HG03135 (cell line): ENCODE results near the gene AK9.
"Not testable (repeated sequence)": the region's sequence is repeated elsewhere in the genome, so short reads cannot be mapped to it uniquely, and the experiment has no call there.

Experiments
- ATAC-seq: cut with Tn5 transposase; IDR thresholded peaks from one replicate; pipeline ENCODE4 v1.9.1; 2021; ENCODE audit warnings: mild to moderate bottlenecking, moderate library complexity; ENCODE audit not compliant: unreplicated experiment

The AK9 gene

DNA sequence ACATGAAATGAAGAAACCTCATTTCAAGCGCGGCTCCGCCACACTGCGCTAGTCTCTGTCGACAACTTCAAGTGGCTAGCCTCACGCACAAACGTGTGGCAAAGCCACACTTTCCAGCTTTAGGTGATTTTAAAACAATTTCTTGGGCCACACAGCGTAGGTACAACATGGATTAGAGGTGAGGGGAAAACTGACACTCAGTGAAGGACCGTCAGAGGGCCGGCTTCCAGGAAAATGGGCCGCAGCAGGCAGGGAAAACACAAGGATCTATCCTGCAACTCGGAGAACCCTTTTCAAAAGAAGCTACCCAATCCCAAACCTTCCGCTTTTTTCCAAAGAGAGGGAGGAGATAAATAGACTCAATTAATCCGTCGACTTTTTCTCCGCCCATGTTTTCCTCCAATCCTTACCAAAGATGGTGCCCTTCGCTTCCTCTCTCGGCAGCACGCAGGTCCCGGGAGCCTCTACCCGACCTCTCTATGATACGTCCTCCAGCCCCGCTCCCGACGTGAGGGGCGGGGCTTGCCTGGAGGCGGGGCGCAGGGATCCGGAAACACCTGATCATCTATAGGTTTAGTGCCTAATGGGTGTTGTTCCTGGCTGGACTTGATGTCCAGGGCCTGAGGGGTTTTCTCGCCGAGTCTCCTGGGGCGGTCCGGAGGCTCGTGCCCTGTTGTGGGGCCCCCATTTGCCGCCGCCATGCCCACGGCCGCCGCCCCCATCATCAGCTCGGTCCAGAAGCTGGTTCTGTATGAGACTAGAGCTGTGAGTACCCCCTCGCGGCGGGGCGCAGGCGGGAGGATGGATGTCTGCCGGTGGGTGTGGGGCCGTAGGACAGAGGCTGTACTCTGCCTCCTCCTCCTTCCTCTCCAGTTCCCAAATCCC is at the start of gene AK9, which contains the start of gene FIG4:
AK9 (minus strand) TSS at position 466 of the 885 bp plus-strand sequence. CDS start 15,457 bp downstream, outside the sequence.
FIG4 (plus strand) TSS at position 560 of the 885 bp plus-strand sequence; CDS start at position 700, 140 bp downstream.
- ATAC-seq, result peak; percentile 95

- ATAC-seq, result no peak
Measured at GRCh38 chr6:109740787-109741186, 49.8 kb upstream of the AK9 start.

- ATAC-seq, result no peak
Measured at GRCh38 chr6:109739686-109740085, 48.7 kb upstream of the AK9 start.

DNA sequence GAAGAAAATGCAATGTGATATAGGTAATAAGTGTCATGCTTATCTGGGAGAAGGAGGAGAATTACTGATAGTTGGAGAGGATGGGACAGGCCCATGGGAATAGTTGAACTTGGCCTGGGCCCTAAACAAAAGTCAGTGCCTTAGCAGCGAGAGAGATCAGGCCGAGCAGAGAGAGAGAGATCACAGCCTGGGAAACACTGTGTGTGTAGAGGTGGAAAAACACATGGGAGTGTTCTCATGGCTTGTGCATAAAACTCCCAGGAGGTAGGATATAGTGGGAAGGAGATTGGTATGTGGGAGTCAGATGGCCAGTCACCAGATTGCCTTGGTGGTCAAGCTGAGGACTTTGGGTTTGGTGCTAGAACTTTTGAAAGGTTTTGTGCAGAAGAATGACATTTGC is 47.7 kb upstream of the AK9 start:
- ATAC-seq, result no peak

- ATAC-seq, result no peak
Measured at GRCh38 chr6:109738255-109738654, 47.3 kb upstream of the AK9 start.

DNA sequence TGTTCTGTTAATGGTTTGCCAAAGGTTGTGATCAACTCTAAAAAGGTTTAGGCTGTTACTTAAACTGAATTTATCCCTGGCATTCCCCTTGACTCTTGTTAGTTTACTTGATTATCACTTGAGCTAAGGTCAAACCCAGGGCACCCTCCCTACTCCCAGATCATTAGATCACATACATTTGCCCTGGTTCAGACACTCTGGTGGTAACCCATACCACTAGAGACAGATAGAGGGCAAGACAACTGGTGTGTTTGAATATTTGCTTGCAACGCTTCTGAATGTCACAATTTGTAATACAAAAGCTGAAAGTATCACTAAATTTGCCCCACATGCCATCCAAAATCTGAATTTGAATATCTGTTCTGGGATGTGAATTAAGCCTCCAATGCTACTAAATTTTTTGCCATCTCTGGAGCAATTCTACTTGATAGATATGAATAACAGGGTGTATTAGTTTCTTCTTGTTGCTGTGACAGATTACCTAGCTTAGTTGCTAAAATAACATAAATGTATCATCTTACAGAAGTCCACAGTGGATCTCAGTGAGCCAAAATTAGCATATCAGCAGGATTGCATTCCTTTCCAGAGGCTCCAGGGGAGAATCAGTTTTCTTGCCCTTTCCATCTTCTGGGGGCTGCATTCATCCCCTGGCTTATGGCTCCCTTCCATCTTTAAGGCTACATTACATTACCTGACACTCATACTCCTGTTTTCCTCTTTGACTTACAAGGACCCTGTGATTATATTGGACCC is 45.4 kb upstream of the AK9 start:
- ATAC-seq, result no peak

DNA sequence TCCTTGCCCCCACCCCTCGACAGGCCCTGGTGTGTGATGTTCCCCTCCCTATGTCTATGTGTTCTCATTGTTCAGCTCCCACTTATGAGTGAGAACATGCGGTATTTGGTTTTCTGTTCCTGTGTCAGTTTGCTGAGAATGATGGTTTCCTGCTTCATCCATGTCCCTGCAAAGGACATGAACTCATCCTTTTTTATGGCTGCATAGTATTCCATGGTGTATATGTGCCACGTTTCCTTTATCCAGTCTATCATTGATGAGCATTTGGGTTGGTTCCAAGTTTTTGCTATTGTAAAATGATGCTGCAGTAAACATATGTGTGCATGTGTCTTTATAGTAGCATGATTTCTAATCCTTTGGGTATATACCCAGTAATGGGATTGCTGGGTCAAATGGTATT is 34.2 kb upstream of the AK9 start:
- ATAC-seq, result not testable (repeated sequence)

GRCh38 chr6:109722564-109723254 is 31.7 kb upstream of the AK9 start:
- no peak for ATAC-seq

- ATAC-seq, result no peak
Measured at GRCh38 chr6:109722011-109722410, 31.0 kb upstream of the AK9 start.

DNA sequence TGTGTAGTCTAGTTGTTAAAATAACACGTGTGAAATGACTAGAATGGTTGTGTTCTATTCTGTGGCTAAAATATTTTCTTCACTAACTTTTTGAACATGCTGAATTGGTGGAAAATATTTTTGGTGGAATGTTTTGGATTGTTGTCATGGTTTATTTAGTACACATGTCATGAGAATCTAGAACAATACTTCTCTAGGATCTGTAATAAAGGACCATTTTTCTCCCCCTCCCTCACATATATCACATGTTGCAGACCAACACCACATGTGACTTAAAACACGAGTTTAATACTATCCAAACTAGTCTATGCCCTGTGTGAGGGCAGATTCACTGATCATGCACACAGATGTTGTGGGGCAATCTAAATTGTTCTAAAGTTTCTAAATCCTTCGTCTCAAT is 29.3 kb upstream of the AK9 start:
- ATAC-seq, result no peak

DNA sequence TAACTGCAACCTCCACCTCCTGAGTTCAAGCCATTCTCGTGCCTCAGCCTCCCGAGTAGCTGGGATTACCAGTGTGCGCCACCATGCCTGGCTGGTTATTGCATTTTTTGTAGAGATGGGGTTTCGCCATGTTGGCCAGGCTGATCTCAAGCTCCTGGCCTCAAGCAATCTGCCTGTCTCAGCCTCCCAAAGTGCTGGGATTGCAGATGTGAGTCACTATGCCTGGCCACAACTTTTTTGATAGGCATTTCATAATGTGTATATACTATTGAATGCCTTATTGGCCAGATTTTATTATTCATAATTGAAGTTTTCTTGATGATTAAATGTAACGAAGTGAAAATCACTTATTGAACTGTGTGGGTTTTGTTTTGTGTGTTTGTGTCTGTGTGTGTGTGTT is 28.0 kb upstream of the AK9 start:
- ATAC-seq, result no peak

GRCh38 chr6:109717971-109718370 is 27.0 kb upstream of the AK9 start:
- ATAC-seq, result no peak

DNA sequence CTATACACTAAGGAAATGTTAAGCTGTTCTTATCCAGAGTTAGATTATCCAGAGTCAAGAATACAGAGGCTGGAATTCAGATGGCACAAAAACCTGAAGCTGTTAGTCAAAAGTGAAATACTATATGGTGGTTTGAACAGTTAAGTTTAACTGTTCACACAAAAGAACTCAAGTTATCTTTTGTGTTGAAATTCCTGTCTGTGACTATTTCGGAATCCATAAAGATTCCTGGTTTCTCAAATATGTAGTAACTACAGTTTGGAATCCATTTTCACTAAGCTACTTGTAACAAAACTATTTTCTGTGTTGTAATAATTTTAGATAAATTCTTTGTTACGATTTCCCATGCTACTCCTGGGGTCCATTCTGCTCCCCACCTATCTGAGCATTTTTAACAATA is 24.6 kb upstream of the AK9 start:
- no peak for ATAC-seq

- ATAC-seq, result no peak
Measured at GRCh38 chr6:109714611-109715010, 23.6 kb upstream of the AK9 start.

DNA sequence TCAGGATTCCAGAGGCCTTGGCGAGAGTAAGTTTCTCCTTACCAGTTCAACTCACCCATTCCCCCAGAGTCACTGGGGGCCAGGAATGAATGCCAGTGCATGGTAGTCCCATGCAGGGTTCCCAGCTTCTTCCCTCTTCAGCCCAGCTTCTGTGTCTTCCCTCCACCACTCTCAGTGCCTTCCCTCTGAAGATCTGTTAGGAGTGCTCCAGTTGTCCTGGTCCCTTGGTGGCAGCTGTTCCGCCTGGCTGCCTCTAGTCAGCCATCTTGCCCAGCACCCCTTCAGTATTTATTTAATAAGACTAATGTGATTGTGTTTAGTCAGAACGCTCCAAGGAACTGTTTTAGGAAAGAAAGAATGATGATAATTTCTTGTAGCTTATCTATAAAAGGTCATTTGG is 23.2 kb upstream of the AK9 start:
- ATAC-seq, result no peak

DNA sequence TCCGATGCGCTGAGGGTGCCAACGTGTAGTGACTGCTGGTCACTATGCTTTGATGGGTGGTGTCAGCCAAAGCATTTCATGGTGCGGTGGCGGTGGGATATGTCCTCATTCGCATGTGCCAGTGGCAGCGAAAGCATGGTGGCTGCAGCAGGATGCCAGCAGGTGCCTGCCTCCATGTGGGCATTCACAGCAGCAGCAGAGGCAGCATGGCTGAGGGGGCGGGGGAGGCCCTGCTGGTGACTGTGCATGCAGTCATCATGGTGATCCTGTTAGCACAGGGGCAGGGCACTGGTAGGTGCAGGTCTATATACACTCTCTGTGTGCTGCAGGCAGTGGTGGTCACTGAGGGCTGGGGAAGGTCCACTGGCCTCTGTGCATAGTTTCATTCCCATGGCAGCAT is 22.1 kb upstream of the AK9 start:
- ATAC-seq, result no peak

DNA sequence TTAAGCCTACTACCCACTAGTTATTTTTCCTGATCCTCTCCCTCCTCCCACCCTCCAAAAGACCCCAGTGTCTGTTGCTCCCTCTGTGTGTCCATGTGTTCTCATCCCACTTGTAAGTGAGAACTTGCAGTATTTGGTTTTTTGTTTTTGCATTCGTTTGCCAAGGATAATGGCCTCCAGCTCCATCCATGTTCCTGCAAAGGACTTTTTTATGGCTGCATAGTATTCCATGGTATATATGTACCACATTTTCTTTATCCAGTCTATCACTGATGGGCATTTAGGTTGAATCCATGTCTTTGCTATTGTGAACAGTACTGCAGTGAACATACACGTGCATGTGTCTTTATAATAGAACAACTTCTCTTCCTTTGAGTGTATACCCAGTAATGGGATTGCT is 17.1 kb upstream of the AK9 start:
- ATAC-seq, result not testable (repeated sequence)

GRCh38 chr6:109706513-109706912 is 15.5 kb upstream of the AK9 start:
- ATAC-seq, result no peak

GRCh38 chr6:109705258-109705657 is 14.3 kb upstream of the AK9 start:
- peak; percentile 87 for ATAC-seq

DNA sequence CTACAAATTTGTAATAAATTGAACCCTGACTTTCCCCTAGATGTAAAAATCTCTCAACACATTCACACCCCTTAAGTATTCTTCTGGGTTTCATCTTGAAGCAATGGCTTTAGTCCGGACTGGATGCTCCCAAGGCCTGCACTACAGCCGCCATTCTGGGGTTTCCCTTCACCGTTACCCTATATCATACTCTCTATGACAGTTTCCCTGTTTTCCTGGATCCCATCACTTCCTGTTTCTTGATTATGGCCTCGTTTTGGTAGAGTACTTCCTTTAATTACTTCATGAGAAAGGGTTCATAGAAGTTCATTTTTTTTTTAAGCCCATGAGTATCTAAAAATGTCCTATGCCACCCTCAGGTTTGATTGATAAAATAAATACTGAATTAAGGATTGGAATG is 11.8 kb upstream of the AK9 start:
- no peak for ATAC-seq

DNA sequence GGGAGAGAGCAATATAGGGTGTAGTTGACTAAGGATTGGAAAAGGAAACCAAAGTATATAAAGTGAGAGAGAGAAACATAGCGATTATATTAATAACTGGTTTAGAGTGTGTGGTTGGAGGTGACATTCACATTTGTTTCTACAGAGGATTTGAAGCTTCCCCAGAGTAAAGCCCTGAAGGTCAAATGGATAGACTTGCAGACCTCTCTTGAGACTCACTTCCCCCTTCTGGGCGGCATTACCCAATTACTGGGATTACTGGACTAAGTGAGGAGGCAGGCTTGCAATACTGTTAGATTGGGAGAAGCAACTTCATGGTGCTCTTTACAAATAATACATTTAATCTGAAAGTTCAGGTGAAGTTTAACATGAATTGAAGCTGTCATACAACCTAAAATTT is 10.8 kb upstream of the AK9 start:
- no peak for ATAC-seq
